ENCODE results near the gene TRAP1. TPM values are rescaled to one million over a fixed set of nuclear protein-coding genes. Genes with fewer than 3 reads are reported as not detected.

Gene TRAP1
- total and polyA plus RNA-seq, 8 donors: 39.5 to 460 (median 88.7) TPM

- H3K27ac ChIP-seq: peak overlapping the region in 3 of 5 donors; percentile 56 to 71 (median 70)
Measured at GRCh38 chr16:3690980-3691720, 26.2 kb downstream of the TRAP1 start.

DNA sequence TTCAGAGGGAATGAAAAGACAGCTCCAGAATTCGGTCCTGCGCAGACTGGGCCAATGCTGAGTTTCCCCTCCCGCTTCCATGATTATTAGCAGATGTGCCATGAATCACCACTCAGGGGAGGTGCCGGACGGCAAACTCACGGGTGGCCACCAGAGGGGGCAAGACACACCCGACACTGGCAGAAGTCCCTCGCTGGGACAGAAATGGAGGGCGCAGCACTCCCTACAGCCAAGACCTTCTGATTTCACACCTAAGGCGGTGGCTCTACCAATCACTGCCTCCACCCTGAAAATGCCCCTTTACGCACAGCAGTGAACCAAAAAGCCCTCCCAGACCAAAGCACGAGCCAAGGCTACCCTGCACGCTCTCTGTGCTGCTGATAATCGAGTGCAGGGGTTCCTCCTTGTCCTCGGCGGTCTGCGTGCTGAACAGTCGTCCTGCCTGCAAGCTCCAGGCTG is 26.8 kb downstream of the TRAP1 start:
- H3K9me3 ChIP-seq: no peaks in the 10 kb centered on the region
- H3K4me3 ChIP-seq: peak overlapping the region; percentile 25 to 38 (median 30)
- no peaks in the 10 kb centered on the region for H3K27me3 ChIP-seq
- peak in 5 of 7 experiments; percentile 89 to 95 (median 91) for TF ChIP-seq CTCF (IDR thresholded peaks at IDR 0.05)
- peak; percentile 32 to 92 (median 66) for TF ChIP-seq POLR2AphosphoS5 (IDR thresholded peaks at IDR 0.05)
- TF ChIP-seq POLR2A (IDR thresholded peaks at IDR 0.05): no peak
- TF ChIP-seq EP300 (IDR thresholded peaks at IDR 0.05): no peak
- intact Hi-C loops (cut with DNase I; ENCODE audit: low total_unique reads): loop anchor here (10.0 kb wide), 1 partner anchor 184 kb away; no protein-coding TSS in a partner anchor
- H3K36me3 ChIP-seq: peaks cover 15 to 45% (median 42%) of the 10 kb centered on the region in 4 donors
- 19 to 27% (median 23%) methylated on average over 18 of the region's 18 CpGs for WGBS, 5 donors
- DNase-seq: peak; percentile 90 to 96
- H3K4me1 ChIP-seq: peaks cover 0 to 19% (median 15%) of the 10 kb centered on the region in 4 donors
- H3K27ac ChIP-seq: peak overlapping the region in 3 of 5 donors; percentile 56 to 71 (median 70)

More at GRCh38 chr16:3690980-3691720, 26.2 kb downstream of the TRAP1 start:
- TF ChIP-seq POLR2A (IDR thresholded peaks at IDR 0.05): no peak
- TF ChIP-seq CTCF (IDR thresholded peaks at IDR 0.05): no peak
- no peak for TF ChIP-seq POLR2AphosphoS5 (IDR thresholded peaks at IDR 0.05)
- no peak for TF ChIP-seq EP300 (IDR thresholded peaks at IDR 0.05)
- H3K27me3 ChIP-seq: no peaks in the 10 kb centered on the region
- peak in 1 of 2 donors; percentile 39 for DNase-seq
- no peaks in the 10 kb centered on the region for H3K9me3 ChIP-seq
- H3K36me3 ChIP-seq: peaks cover 9 to 38% (median 36%) of the 10 kb centered on the region in 4 donors
- intact Hi-C loops (cut with DNase I; ENCODE audit: low total_unique reads): loop anchor here (10.0 kb wide), 1 partner anchor 184 kb away; no protein-coding TSS in a partner anchor
- H3K4me3 ChIP-seq: peak overlapping the region; percentile 25 to 38 (median 30)
- peaks cover under 1 to 25% (median 18%) of the 10 kb centered on the region in 4 donors for H3K4me1 ChIP-seq
- 80 to 86% (median 85%) methylated on average over 18 to 19 of the region's 19 CpGs for WGBS, 5 donors

- no peaks in the 10 kb centered on the region for H3K27me3 ChIP-seq
- intact Hi-C loops (cut with DNase I; ENCODE audit: low total_unique reads): loop anchor here (10.0 kb wide), 1 partner anchor 185 kb away; no protein-coding TSS in a partner anchor
- H3K4me3 ChIP-seq: no peak overlapping the region
- peaks cover 0 to 17% (median 15%) of the 10 kb centered on the region in 4 donors for H3K4me1 ChIP-seq
- 84 to 97% (median 95%) methylated on average over 7 of the region's 7 CpGs for WGBS, 5 donors
- TF ChIP-seq POLR2AphosphoS5 (IDR thresholded peaks at IDR 0.05) (no peak), POLR2A (IDR thresholded peaks at IDR 0.05) (no peak), EP300 (IDR thresholded peaks at IDR 0.05) (no peak), CTCF (IDR thresholded peaks at IDR 0.05) (no peak)
- no peaks in the 10 kb centered on the region for H3K9me3 ChIP-seq
- H3K27ac ChIP-seq: peak overlapping the region in 2 of 5 donors; percentile 70 to 71
- no peak for DNase-seq
- peaks cover 22 to 50% (median 46%) of the 10 kb centered on the region in 4 donors for H3K36me3 ChIP-seq
Measured at GRCh38 chr16:3689731-3690130, 27.6 kb downstream of the TRAP1 start.

GRCh38 chr16:3687792-3688191 is 29.5 kb downstream of the TRAP1 start:
- Histone ChIP-seq H3K27me3 (no peaks in the 10 kb centered on the region), H3K9me3 (no peaks in the 10 kb centered on the region), H3K27ac (no peak overlapping the region), H3K36me3 (peaks cover 24 to 62% (median 61%) of the 10 kb centered on the region in 4 donors), H3K4me1 (peaks cover 0 to 17% (median 15%) of the 10 kb centered on the region in 4 donors), H3K4me3 (no peak overlapping the region)
- WGBS, 5 donors: 85 to 94% (median 93%) methylated on average over 9 of the region's 9 CpGs
- TF ChIP-seq EP300 (IDR thresholded peaks at IDR 0.05) (no peak), POLR2A (IDR thresholded peaks at IDR 0.05) (no peak), CTCF (IDR thresholded peaks at IDR 0.05) (no peak), POLR2AphosphoS5 (IDR thresholded peaks at IDR 0.05) (no peak)
- intact Hi-C loops (cut with DNase I; ENCODE audit: low total_unique reads): no loop called here
- no peak for DNase-seq

Measured in stomach (tissue), 9 donors.